ENCODE results near the gene TMEM240.
"Not testable (repeated sequence)": the region's sequence is repeated elsewhere in the genome, so short reads cannot be mapped to it uniquely, and the experiment has no call there.

The TMEM240 gene

DNA sequence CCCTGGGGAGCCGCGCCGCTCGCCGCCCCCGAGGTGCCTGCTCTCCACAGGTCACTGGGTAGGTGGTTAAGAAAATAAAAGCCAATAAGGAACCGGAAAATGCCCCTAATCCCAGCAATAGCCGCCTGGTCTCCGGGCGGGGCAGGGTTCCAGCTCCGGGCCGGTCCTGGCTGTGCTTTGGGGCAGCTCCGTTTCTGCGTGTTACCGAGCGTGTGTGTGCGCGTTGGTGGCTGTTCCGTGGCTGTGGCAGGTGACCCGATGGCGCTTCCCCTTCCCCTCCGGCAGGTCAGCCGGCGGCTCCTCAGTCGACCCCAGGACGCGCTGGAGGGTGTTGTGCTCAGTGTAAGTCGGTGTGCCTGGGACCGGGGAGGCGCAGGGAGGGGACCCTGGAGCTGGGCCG, 17.2 kb downstream of the TMEM240 start:
- not testable (repeated sequence) for DNase-seq

DNA sequence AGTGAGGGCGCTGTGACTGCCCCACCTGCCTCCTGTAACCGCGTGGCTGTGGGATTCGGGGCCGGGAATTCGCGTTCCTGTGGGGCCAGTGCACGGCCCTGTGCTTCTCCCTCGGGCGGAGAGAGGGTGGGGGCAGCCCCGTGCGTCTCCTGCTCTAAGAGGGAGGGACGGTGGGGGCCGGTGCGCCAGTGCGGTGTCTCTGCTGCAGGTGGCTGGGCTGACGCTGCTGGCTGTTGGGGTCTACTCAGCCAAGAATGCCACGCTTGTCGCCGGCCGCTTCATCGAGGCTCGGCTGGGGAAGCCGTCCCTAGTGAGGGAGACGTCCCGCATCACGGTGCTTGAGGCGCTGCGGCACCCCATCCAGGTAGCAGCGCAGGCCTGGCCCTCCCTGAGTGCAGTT, 17.9 kb downstream of the TMEM240 start:
- DNase-seq = not testable (repeated sequence)

DNA sequence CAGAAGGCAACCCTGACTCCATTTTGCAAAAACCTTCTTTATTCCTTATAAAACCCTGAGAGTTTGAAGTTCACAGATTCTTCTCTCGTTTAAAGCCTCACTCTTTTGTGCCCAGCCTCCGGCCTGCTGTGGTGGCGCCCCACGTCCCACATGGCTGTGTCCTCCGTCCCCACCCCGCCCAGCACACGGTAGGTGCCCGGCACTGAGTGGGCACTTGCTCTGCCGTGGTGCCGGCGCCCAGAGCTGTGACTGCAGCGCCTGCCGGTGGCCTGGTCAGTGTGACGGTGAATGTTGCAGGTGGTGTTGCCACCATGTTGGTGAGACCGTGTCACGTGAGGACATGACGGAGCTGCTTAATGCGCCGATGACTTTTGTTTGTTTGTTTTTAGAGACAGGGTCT, 19.1 kb downstream of the TMEM240 start:
- no peak for DNase-seq

DNA sequence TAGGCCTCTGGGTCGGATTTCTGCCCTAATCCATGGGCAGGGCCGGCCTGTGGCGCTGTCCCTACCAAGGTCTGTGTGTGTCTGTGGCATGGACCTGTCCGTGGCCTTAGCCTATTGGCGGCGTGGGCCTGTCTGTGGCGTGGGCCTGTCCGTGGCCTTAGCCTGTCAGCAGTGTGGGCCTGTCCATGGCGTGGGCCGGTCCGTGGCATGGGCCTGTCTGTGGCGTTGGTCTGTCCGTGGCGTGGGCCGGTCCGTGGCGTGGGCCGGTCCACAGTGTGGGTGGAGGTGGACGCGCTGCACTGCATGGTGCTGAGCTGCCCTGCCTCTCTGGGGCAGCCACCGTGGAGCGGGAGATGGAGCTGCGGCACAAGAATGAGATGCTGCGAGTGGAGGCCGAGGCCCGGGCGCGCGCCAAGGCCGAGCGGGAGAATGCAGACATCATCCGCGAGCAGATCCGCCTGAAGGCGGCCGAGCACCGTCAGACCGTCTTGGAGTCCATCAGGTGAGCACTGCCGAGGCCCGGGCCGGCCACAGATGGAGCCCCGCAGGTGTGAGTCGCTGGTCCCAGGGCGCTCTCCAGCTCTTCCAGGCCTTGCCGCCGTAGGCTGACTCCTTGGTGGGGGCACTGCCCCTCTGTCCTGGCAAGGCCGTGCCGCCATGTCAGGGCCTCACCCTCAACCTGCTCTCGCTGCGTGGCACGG, 20.5 kb downstream of the TMEM240 start:
- not testable (repeated sequence) for DNase-seq

DNA sequence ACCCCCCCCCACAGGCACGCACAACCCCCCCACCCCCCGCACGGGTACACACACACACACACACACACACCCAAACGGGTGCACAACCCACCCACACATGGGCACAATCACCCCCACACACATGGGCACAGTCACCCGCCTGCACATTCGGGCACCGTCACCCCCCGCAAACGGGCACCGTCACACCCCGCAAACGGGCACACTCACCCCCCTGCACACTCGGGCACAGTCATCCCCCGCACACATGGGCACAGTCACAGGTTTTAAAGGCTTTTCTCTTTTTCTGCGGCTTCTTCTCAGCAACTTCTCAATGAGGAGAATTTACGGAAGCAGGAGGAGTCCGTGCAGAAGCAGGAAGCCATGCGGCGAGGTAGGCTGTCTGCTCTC, 21.8 kb downstream of the TMEM240 start:
- not testable (repeated sequence) for DNase-seq

DNA sequence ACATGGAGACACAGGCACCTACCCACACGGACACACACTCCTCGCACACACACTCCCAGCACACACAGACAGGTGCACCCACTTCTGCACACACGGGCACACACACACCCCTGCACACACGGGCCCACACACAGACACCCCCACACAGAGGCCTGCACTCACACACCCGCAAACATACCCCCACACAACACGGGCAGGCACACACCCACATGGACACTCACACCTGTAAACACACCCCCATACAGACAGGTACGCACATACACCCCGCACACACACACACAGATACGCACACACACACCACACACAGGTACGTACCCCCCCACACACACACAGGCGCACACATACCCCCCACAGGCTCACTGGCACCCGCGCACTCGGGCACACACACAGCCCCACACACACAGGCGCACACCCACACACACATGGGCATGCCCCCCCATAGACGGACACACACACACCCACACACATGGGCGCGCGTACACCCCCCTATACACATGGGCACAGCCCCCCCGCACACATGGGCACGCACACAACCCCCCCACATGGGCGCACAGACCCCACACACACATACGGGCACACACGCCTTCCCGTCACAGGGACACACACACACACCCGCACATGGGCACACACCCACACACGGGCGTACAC, 22.3 kb downstream of the TMEM240 start:
- DNase-seq = no peak

DNA sequence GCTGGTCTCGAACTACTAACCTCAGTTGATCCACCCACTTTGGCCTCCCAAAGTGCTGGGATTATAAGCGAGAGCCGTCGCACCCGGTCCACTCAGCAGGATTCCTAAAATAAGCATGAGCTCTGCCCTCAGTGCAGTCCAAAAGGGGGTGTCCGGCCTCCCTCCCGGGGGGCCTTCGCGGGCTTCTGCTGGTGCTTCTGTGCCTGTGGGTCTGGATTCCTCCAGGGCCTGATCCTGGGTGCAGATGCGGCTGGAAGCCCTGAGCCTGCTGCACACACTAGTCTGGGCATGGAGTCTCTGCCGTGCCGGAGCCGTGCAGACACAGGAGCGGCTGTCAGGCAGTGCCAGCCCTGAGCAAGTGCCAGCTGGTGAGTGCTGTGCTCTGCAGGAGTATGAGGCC, 23.5 kb downstream of the TMEM240 start:
- DNase-seq = not testable (repeated sequence)

DNA sequence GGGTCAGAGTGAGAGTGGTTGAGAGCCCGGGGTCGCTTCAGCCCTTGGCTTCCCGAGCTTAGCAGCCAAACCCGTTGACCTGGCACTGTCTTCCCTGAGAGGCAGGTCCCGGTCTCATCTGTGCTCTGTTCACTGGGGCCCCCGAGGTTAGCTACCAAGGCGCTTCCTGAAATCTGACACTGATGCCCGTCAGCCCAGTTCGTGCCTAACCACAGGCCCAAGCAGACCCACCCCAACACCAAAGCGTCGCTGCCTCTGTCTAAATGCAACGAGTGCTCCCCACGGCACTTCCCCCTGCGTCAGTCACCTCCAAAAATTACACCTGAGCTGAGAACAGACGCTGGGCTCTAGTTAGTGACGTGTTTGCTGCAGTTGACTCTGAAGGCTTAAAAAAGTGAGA, 26.0 kb downstream of the TMEM240 start:
- DNase-seq = not testable (repeated sequence)

DNA sequence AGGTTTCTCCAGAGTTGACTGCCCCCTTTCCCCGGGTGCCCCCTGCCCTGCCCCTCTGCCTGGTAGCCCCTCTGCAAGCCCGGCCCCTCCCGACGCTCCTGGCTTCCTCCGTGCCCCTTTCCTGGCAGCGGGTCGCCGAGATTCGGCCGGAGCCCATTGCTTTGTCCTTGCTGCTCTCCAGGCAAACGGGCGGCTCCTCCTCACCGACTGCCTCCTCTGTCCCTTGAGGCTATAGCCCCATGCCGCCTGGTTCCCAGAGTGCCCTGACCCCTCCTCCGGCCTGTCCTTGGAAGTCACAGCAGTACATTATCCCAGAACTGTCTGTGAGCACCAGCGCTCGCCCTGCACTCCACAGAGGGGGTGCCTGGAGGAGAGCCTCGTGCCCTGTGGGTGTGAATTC, 26.7 kb downstream of the TMEM240 start:
- not testable (repeated sequence) for DNase-seq

DNA sequence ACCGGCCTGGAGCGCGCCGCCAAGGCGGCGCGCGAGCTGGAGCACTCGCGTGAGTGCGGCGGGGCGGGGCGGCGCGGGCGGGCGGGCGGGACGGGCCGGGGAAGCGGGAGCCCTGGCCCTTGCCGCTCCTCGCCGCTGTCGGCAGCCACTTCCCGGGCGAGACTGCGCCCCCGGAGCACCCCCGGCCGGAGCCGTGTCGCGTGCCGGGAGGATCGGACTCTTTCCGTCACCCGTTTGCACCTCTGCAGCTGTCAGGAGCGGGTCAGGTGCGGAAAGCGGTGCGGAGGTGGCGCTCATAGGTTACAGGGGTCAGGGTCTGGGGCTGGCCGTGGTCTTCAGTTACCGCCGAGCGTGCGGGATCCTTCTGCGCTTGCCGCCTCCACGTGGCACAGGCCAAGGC, 28.0 kb downstream of the TMEM240 start:
- DNase-seq = not testable (repeated sequence)

DNA sequence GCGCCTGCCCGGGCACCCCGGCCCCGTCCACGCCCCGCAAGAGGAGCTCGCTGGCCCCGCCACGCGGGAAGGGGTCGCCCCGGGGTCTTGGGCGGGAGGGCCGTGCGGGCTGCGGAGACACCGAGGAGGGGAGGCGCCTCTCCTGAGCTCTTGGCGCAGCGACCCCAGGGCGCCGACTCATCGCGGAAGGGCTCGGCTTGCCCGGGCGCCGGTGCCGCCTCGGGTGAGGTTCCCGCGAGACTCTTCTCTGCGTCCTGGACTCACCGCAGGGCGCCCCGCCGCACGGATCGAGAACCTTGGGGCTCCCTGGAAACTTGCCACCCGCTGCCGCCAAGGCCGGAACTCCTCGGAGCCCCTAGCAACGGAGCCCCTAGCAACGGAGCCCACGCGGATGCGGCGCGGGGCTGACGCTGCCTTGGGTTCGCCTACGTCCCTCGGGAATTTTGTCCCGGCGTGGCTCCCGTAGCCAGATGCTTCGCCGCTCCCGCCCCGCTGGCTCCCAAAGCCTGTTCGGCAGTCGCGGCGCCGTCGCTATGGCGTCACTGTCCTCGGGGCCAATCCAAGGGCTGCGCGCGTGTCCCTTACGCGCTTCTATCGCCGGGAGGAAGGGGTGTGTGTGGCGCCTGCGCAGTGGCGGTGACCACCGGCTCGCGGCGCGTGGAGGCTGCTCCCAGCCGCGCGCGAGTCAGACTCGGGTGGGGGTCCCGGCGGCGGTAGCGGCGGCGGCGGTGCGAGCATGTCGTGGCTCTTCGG, 28.7 kb downstream of the TMEM240 start, which contains the start of gene ATAD3A:
ATAD3A (plus strand) TSS at position 630 of the 753 bp plus-strand sequence; CDS start at position 737, 107 bp downstream.
- peak; percentile 98 for DNase-seq

DNA sequence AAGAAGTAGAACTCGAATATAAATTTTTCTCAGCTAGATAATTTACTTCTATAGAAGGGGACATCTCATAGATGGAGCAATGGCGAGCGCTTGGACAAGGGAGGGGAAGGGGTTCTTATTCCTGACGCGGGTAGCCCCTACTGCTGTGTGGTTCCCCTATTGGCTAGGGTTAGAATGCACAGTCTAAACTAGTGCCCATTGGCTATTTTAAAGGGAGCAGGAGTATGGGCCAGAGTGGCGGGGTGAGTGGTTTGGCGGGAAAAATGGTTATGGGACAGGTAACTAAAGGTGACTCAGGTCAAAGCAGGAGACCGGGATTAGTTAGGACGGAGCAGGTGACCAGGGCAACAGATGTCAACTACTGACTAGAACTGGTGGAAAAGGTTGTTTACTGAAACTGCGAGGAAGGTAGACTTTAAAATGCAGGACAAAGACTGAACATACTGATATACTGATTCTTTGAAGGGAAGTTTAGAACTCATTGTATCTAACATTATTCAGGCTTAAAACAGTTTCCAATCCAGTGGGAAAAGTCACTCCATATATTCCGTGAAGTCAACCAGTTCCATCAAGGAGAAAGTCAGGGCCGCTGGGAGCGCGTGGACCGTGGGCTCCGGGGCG, 29.4 kb downstream of the TMEM240 start:
- no peak for DNase-seq

DNA sequence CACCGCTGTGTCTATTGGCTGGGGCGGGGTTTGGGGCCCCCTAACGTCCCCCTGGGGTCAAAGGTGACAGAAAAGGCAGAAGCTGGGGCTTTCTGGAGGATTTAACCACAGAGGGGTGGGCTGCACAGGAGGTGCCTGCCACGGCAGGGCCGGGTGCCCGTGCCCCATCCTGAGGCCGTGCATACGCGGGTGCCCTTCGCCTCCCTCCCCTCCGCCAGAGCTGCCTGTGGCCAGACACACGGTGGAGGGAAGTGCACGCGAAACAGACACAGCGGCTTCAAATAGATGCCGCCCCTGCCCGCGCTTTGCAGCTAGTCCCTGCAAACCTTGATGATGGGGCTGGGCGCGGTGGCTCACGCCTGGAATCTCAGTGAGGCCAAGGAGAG, 31.0 kb downstream of the TMEM240 start:
- DNase-seq = not testable (repeated sequence)

DNA sequence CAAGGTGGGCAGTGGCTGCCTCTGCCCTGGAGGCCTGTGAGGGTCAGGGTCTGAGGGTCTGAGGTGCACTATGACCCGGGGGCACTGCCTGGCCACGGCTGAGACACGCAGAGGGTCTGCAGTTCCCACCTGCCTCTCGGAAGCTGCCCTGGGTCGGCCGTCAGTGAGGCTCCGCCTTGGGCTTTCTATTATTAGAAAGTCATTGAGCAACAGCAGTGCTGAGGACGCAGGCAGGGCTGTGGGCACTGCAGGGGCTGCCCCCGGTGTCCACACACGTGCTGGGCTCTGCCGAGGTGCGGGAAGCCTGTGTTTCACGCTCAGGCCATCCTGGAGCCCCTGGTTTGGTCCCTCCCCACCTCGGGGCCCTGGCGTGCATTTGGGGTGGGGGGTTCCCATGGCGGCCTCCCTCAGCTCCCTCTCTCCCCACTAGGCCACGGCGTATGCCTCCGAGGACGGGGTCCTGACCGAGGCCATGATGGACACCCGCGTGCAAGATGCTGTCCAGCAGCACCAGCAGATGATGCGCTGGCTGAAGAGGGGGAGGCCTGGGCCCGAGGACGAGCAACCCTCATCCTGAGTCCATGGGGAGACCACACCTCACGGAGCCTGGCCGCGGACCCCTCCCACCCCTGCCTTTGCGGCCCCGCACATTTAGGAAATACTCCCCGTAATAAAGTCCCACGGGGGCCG, 31.5 kb downstream of the TMEM240 start:
- DNase-seq = not testable (repeated sequence)

DNA sequence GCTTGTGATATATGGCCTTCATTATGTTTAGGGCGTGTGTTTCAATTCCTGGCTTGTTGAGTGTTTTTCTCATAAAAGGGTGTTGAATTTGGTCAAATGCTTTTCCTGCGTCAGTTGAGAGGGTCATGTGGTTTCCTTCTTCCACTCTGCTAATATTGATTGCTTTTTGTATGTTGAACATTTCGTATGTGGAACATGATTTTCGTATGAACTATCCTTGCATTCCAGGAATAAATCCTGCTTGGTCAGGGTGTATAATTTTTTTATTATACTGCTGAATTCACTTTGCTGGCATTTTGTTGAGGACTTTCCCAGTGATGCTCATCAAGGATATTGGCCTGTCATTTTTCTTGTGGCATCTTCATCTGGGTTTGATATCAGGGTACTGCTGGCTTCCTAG, 33.1 kb downstream of the TMEM240 start:
- no peak for DNase-seq

DNA sequence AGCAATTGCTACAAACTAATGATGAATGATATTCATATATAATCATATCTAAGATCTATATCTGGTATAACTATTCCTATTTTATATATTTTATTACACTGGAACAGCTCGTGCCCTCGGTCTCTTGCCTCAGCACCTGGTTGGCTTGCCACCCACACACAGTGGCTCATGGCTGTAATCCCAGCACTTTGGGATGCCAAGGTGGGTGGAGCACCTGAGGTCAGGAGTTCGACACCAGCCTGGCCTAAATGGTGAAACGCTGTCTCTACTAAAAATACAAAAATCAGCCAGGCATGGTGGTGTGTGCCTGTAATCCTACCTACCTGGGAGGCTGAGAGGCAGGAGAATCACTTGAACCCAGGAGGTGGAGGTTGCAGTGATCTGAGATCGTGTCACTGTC, 34.6 kb downstream of the TMEM240 start:
- not testable (repeated sequence) for DNase-seq

DNA sequence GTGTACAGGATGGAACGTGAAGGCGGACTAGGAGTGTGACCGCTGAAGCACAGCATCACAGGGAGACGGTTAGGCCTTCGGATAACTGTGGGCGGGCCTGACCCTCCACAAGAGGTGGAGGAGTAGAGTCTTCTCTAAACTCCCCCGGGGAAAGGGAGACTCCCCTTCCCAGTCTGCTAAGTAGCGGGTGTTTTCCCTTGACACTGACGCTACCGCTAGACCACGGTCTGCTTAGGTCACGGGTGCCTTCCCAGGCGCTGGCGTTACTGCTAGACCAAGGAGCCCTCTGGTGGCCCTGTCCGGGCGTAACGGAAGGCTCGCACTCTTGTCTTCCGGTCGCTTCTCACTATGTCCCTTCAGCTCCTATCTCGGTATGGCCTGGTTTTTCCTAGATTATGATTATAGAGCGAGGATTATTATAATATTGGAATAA, 35.0 kb downstream of the TMEM240 start:
- not testable (repeated sequence) for DNase-seq

DNA sequence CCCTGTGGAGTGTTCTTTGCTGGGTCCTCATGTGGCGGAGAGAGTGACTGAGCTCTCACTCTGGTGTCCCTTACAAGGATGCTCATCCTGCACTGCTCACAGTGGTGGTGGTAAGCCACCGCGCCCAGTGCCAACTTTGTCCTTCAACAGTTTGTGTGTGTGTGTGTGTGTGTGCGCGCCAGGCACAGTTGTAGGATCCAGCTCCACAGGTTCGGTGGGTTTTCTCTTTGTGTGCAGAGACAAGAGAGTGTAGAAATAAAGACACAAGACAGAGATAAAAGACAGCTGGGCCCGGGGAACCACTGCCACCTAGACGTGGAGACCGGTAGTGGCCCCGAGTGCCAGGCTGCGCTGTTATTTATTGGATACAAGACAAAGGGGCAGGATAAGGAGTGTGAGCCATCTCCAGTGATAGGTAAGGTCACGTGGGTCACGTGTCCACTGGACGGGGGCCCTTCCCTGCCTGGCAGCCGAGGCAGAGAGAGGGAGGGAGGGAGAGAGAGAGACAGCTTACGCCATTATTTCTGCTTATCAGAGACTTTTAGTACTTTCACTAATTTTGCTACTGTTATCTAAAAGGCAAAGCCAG, 35.6 kb downstream of the TMEM240 start:
- DNase-seq = not testable (repeated sequence)

DNA sequence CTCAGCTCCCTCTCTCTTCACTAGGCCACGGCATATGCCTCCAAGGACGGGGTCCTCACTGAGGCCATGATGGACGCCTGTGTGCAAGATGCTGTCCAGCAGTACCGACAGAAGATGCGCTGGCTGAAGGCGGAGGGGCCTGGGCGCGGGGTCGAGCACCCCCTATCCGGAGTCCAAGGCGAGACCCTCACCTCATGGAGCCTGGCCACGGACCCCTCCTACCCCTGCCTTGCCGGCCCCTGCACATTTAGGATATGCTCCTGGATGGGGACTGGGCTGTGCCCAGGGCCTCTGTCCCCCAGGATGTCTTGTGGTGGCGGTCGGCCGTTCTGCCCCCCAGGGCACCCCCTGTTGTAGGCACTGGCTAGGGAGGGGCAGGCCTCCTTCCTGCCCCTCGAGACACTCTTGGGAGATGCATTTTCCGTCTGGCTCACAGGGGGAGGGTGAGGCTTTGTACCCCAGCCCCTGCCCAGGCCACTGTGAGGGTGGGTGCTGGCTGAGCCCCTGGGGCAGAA, 44.9 kb downstream of the TMEM240 start:
- DNase-seq = not testable (repeated sequence)

DNA sequence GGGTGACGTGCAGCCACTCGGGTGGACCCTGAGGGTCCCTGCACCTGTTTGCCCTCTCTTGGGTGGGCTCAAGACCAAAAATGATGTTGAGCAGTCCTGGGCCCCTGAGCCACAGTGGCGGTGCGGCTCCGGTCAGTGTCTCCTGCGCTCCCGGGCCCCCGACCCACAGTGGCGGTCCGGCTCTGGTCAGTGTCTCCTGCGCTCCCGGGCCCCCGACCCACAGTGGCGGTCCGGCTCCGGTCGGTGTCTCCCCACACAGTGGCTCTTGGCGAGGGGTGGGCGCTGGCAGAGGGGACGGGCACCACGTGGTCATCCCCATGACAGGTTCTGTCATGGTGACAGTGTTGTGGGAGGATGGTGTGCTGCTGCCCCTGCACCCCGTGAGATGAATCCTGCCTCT, 46.1 kb downstream of the TMEM240 start:
- DNase-seq = not testable (repeated sequence)

DNA sequence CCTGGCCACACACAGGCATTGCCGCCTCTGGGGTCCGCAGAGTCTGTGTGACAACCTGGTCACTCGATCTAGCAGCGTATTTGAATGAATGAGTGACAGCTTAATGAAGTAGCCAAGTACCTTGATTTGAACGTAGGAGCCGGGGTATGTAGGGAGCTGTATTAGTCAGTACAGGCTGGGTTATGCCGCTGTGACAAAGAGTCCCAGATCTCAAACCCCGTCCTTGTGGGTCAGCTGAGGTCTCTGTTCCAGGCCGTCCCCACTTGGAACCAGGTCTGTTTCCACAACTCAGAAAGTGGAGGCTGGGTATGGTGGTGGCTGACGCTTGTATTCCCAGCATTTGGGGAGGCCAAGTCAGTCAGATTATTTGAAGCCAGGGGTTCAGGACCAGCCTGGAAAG, 48.8 kb downstream of the TMEM240 start:
- DNase-seq = no peak

All from right forelimb (tissue), 1 donor.